Cardiac septum (tissue), 1 donor: Measurements from ENCODE around the gene UHRF1. TPM values are rescaled to one million over a fixed set of nuclear protein-coding genes. Genes with fewer than 3 reads are reported as not detected.

Experiments used
- DNase-seq: peaks from one replicate; pipeline ENCODE4 v3.0.0-alpha.2; 2020; ENCODE audit warnings: low spot score
- intact Hi-C: fragments of 100-400 bp; cut with DNase I; formaldehyde crosslinking; loops from one replicate; pipeline ENCODE4 v1.14.0; 2022
- microRNA-seq: library from miRNA; unstranded; fragments of <30 nt; microRNA quantifications from one replicate; pipeline ENCODE4 v1.2.0, GENCODE V29; 2020
- total RNA-seq: library from RNA; stranded (reverse); fragmentation: NEBNext Ultra II Directional; extraction: Animal tissue kit (Norgen Biotek cat#: 25700); gene quantifications from one replicate; pipeline ENCODE4 v1.2.1, GENCODE V29; 2021
- donor health status: DM: no; HTN: no; CAD: no.

Gene UHRF1
- total RNA-seq, 1 donor from 2014 or later = 1.00 TPM

DNA sequence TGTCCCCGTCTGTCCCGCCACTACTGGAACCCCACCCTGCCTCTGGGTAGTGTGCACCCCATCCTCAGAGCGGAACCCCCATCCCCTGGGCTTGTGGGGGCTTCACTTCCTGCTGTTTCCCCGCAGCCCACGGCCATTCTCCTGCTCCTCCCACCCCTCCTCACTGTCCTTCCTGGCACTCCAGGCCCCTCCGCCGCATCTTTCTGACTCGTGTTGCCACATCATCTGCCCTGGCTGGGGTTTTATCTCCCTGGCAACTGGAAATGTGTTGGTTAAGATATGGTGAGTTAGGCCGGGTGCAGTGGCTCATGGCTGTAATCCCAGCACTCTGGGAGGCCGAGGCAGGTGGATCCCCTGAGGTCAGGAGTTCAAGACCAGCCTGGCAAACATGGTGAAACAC, 96.9 kb downstream of the UHRF1 start:
- intact Hi-C loops = no loop called here
- DNase-seq = no peak

DNA sequence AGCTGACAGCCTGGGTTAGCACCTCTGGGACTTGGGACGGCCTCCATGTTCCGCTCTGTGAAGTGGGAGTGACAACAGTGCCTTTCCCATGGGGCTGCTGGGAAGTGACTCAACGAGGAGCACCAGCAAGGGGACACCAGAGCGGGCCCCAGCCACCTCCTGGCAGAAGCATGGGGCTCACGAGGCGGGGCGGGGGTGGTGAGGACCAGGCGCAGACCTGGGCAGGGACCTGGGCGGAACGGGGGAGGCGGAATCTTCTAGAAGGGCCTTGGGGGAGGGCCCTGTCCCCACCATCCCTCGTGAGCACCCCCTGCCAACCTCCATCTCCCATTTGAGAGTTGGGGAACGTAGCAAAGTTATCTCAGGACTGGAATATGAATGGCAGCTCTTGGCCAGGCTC, 97.5 kb downstream of the UHRF1 start:
- DNase-seq = no peak
- intact Hi-C loops = no loop called here

Small RNA genes lying within 50 kb of the gene (microRNA-seq; reads per million reads assigned to microRNA genes)
- not detected for gene MIR4747

Other genes with a start within 250 kb of the UHRF1 start
- 37.1 TPM for gene MYDGF, start 239.2 kb upstream of the UHRF1 start, total RNA-seq
- gene DPP9, start 185.7 kb upstream of the UHRF1 start, total RNA-seq = 39.0 TPM
- 33.2 TPM for gene FEM1A, start 117.8 kb upstream of the UHRF1 start, total RNA-seq
- gene TICAM1, start 77.8 kb upstream of the UHRF1 start, total RNA-seq = 6.3 TPM
- gene PLIN3, start 41.8 kb upstream of the UHRF1 start, total RNA-seq = 21.7 TPM
- gene ARRDC5, start 6.6 kb upstream of the UHRF1 start, total RNA-seq = not detected
- 27.6 TPM for gene KDM4B, start 59.6 kb downstream of the UHRF1 start, total RNA-seq